Keratinocyte (primary cell): ENCODE measurements around the gene MX1.
A peak's percentile ranks its signal among the peaks of the same experiment; 100 is the strongest.

Experiments used
- CTCF ChIP-seq, 3 experiments: IDR thresholded peaks in 1 of 3; conservative IDR thresholded peaks in 1 of 3; optimal IDR thresholded peaks in 1 of 3; 2 replicates in 2 of 3; 3 replicates in 1 of 3; pipeline versions ENCODE3 to v1.5.1; 2011; ENCODE audit warnings: low read length in 3 of 3, mild to moderate bottlenecking in 3 of 3, moderate library complexity in 2 of 3, control low read depth in 1 of 3, inconsistent platforms in 1 of 3; ENCODE audit not compliant: insufficient read depth in 2 of 3; ENCODE audit errors: extremely low read depth in 1 of 3
- EZH2 ChIP-seq: IDR thresholded peaks from one replicate; pipeline ENCODE4 v1.6.1; 2012; ENCODE audit warnings: inconsistent platforms, mild to moderate bottlenecking, low read length, moderate library complexity

- TF ChIP-seq CTCF (optimal IDR thresholded peaks at IDR 0.05 in 1 of 3, IDR thresholded peaks at IDR 0.05 in 1 of 3, conservative IDR thresholded peaks at IDR 0.05 in 1 of 3; ENCODE audit: extremely low read depth in 1 of 3, insufficient read depth in 2 of 3, low read length in 3 of 3) (peak in 1 of 3 experiments; percentile 7), EZH2 (no peak)
These were observed 5.8 kb upstream of the MX1 start for GRCh38 chr21:41419921-41420862.
